ENCODE data around the gene TMEM131L.
"Not testable (repeated sequence)": the region's sequence is repeated elsewhere in the genome, so short reads cannot be mapped to it uniquely, and the experiment has no call there.

TMEM131L gene

DNA sequence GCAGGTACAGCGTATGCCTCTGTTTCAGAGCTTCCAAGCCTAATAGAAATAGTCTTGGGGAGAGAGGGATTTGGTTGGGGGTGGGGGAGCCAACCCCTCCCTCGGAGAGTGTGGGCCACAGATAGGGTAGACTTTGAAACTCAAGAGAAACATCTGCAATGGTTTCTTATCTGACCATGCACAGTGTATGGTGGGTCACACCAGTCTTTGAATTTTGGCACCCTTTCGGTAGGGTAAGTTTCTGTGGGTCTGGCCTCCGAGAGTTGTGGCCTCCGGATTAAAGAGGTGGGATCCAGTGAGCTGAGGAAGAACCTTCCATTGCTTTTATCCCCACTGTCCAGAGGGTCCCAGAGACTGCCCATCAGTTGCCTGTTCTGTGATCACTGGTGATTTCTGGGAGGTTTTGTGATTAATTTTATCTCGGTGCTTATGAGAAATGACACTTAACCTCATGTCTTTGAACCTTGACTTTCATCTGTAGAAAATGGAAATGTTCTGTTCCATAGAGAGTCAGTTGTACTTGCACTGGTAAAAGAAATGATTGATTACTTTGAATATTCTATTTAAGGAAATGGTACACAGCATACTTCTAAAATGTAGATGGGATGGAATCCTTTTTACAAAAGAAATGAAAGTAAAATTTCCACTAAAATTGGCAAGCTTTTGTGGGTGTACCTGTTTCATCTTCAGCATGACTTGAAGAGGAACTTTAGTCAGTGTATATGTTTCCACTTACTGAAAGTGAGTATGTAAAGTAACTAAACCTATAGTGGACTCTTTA lies 62.7 kb downstream of the TMEM131L start:
- no peak for DNase-seq

DNA sequence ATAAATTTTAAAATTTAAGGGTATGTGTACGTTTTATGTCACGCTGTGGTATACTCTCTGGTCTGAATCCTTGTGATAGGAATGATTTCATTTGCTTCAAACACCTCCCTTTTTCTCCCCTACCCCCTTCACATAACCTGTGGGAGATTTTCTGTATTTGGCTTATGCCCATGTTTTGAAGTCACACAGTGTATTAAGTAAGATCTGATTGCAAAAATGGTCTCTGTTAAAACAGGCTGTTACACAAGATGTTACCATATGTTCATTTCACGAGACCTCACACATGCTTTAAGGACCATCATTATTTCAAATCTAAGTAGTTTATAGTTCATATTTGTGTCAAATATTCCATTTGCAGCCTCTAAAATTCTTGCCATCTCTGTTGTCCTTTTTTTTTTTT lies 63.5 kb downstream of the TMEM131L start:
- DNase-seq: peak; percentile 74

DNA sequence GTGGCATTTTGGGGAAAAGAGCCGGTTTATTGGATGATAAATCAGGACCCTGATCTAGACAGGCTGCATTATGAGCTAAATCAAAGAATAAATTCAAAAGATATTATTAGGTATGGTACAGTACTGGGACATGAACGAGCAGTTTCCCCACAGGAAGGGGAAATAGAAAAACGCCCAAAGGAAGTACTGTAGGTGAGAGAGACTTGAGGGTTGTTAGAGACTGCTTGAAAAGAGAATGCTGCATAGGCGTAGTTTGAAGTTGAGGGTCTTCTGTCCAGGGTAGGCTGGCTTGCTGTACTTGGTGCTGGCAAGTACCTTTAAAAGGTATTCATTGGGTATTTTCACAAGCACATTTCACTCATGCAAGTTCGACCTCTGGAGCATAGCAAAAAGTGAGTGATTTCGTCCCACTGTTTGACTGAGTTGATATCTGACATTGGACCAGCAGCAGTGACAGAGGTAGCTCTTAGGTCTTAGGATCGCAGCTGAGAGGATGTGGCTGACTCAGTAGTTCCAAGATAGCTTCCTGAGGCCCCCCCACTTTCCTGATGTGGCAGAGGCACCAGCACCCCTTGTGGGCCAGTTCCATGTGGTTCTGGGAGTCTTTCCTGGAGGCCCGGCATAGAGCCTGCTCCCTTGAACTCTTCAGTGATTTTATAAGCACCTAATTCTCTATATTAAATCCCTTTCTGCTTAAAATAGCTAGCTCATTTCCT lies 64.3 kb downstream of the TMEM131L start:
- DNase-seq: peak; percentile 6

DNA sequence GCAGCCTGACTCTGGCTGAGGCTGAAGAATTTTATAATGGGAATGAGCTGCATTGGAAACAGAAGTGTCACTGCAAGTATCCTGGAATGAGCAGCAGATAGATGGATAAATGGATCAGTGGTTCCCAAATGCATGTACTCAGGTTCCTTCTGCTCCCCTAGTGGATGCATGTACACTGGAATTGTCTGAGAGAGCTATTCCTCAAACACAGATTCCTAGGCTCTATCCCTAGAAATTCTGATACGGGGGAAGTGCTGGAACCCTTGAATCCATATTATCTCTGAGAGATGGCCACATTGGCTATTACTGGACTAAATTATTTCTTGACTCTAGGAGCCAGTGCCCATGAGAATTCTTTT lies 64.8 kb downstream of the TMEM131L start:
- no peak for DNase-seq

DNA sequence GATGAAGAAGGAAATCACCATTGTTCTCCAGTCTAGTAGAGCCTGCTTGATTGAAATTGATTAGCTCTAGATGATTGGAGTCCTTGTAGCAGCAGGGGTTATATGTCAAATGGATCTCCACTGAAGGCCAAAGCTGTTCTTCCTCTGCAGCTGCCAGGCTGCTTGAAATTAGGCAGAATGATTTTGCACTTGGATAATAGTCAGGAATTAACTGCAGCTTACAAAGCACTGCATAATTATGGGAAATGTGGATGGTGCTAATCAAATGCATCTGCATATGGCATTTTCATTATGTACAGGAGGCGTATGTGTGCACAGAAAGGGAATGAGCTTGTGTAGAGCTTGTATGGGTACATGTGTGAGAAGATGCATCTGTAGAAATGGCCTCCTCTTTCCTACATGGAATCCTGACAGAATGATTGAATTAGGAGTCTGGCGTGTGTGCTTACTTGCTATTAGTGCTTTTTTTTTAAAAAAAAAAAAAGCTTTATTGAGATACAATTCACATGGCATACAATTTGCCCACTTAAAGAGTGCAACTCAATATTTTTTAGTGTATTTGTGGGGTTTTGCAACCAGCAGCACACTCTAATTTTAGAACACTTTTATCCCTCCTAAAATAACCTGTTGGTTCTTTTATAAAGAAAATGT lies 65.9 kb downstream of the TMEM131L start:
- DNase-seq: no peak

DNA sequence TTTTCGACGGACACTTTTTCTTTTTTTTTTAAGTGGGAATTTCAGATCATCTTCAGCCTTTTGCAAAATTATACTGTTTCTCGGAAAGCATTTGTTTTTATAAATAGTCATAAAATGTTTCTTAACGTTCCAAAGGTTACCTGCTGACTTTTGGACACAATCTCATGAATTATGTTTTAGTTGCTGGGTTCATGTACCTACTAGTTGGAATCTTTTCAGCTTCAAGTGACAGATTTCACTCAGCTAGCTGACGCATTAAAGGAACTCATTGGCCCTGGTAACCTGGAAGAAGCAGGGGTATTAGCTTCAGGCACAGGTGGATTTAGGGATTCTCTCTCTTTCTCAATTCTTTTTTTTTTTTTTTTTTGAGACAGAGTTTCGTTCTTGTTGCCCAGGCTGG lies 66.5 kb downstream of the TMEM131L start:
- no peak for DNase-seq

DNA sequence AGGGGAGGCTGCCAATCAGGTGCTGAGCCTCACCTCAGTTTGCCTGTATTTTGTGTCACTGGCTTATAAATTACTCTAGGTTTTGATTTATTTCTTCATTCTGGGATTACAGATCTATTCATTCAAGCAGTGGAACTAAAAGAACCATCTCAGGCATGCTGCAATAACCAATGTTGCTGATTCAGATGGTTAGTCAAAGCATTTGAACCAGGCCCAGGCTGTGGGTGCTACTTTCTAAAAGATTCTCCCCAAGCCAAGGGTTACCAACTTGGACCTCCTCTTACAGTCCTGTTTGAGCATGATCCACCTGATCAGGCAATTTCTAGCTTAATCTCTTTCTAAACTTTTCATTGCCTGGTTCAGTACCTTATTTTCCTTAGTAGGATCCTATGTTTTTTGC lies 67.2 kb downstream of the TMEM131L start:
- DNase-seq: no peak

DNA sequence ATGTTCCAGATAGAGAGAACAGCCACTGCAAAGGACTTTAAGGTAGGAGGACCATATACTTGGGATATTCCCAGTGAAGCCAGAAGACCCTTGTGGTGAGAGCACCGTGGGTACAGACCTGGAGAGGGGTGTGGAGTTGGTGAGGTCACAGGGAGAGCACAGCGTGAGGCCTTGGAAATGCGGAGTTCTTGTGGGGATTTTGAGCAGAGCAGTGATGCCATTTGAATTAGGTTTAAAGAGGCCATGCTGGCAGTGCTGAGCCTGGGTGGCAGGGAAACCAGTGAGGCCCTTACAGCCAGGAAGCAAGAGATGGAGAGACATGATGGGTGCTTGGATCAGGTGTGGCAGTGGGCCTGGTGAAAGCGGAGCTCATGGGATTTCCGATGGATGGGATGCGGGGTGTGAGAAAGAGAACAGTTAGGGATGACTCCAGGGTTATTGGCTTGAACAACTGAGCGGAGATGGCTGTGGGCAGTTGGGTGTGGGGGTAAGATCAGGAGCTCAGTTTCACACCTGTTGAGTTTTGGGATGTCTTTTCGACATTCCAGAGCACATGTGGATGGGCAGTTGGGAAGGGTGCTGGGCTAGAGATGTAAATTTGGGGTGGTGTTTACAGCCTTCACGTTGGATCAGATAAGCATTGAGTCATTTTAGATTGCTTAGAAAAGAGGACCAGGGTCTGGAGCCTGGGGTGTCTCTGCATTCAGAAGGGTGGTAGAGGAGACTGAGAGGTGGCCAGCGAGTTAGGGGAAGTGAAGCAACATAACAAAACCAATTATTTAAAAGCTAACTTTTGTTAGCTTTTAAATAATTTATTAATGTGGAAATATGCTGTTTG lies 68.9 kb downstream of the TMEM131L start:
- no peak for DNase-seq

DNA sequence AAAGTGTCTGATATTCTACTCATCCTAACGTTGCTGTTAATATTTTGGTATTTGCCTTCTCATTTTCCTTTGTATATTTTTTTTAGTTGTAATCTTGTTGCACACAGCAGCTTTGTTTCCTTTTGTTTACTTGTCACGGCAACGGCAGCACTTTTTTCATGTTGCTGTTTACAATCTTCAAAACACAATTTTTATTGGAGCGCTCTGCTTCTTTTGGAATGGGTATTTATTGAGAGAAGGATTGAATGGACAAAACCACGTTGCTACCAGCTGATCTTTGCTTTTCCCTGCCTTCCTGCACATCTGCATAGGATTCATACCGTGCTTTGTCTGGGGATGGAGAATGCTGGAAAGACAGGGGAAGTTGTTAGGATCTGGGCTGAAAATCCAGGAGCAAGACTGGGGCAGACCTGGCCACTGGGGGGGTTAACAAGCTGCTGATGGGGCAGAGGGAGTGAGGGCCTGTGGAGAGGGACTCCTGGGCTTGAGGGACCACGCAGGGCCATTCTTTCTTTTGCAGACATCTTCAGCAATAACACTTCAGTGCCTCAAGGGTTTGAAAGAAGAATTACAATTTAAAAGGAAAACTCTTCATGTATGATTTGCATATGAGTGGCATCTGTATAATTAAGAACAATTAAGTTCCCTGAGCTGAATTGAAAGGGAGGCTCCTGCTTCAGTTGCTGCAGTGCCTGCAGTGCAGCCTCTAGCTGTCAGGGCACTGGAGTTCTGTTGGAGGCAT lies 69.8 kb downstream of the TMEM131L start:
- no peak for DNase-seq

DNA sequence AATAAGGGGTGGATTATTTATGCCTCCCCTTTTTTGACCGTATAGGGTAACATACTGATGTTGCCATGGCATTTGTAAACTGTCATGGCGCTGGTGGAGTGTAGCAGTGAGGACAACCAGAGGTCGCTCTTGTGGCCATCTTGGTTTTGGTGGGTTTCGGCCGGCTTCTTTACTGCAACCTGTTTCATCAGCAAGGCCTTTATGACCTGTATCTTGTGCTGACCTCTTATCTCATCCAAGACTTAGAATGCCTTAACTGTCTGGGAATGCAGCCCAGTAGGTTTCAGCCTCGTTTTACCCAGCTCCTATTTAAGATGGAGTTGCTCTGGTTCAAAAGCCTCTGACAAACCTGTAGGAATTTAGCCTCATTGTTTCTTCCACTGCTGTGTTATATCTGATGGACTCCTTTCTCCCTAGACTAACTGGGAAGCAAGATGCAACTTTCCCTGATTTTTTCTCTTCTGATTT lies 71.4 kb downstream of the TMEM131L start:
- no peak for DNase-seq

DNA sequence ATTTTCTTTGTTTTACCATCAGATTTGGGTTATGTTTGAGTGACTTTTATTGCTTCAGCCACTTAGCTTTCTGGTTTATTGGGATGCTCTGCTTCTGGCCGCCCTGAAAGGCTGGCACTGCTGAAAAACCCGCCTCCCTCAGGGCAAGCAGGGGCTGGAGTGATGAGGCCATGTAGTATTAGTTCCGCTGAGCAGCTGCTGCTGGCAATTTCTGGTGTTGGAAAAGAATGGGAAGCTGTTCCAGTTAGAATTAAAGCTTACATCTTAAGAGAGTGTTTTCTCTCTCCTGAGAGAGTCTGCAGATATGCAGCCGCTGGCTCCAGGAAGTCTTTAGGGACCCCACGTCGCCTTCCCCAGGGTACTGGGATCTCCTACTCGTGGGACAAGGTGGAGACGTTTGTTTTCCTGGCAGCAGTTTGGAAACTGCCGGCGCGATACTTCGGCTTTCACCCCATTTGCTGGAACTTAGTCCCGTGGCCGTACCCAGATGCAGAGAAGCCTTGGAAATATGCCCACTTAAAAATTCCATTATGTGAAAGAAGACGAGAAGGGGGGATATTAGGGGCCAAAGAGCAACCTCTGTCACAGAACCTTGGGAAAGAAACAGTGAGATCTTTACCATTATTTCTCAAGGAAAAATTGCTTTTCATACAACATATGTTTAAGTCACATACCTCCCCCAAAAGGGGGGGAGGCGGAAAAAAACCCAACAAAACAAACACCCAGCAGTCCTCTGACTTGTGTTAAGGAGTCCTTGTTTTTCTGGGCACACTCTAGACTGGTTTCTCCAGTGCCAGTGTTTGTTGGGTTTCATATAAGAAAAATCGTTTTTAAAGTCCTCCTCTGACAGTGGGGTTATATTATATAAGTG lies 72.6 kb downstream of the TMEM131L start:
- no peak for DNase-seq

DNA sequence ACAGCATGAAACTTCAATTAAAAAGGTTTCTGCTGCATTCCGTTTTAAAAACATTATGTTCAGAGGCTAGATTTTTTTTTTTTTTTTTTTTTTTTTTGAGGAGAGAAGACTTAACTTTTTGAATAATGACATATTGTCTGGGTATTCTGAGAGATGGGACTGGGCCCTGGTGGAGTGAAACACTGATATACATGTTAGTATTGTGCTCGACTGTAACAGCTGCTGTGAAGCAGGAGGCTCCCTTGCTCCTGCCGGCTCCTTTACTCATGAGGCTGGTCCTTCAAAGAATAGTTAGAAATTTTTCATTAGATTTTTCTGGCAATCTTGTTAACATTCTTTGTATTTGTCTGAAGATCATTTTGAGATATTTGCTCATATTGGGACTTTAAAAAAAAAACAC lies 73.3 kb downstream of the TMEM131L start:
- no peak for DNase-seq

DNA sequence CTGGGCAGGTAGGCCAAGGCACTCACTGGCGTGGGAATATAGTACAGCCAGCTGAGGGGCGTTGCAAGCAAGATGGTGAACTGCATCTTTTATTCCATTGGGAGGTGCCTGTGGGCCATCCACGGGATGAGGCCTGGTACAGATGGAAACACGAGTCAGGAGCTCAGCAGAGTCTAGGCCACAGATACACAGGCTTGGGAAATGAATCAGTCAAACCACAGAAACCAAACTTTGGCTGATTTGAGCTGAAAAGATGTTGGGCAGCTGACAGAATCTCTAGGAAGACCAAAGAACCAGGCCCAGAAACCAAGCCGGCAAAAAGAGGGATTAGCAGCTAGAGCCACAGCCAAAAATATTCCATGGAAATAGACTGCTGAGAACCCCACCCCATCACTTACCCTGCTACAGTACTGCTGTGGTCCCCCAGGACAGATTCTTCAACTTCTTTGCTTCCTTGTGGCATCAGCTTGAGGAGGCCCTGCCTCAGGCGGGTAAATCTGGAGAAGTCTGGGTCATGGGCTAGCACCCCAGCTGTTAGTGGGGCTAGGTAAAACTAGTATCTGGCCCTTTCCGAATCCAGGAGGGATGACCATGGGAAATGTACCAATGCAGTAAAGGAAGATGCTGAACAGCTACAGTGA lies 75.4 kb downstream of the TMEM131L start:
- no peak for DNase-seq

DNA sequence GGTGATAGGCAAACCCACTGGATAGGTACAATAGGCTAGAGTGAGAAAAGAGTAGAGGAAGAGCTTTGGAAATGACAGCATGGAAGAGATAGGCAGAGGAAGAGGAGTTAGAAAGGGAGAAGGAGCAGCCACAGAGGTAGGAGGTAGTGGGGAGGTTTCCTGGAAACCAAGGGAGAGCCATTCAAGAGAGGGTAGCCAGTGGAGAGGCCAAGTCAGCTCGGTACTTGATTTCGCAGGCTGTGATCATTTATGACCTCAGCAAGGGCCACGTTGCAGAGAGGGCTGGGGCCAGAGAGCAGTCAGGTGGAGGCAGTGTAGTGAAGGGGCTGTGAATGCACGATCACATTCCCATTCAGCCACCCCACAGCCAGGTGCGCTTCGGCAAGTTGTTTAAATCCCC lies 76.0 kb downstream of the TMEM131L start:
- no peak for DNase-seq

DNA sequence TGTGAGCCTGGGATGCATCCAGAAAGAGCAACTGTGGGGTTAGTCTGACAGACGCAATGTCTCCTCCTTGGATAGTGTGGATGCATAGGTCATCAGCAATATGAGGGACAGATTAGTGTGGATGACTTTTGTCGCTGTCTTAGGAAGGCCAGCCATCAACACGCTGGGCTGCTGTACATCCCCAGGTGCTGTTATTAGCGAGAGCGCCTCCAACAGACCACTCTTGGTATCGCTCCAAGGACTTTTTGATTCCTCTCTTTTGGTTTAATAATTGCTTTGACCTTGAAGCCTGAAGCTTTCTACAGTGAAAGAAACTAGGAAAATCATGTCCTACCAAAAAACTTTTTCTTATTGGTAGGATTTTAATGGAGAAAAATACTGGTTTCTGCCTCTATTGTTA lies 76.7 kb downstream of the TMEM131L start:
- no peak for DNase-seq

DNA sequence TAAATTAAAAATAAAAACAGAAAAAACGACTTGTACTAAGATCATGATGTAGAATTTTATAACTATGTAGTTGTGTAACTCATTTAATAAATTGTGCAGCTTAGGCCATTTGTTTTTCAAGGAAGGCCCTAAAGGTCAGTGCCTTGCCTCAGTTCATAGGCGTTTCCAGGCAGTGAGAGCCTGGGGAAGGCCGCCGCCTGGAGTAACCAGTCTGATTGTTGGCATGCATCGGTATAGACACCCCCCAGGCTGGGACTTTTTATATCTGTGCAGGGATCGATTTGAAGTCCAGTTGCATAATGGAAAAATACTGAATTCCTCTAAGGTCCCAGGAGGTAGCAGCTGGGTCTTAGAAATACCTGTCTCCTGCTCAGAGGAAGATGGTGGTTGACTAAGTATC lies 77.2 kb downstream of the TMEM131L start:
- no peak for DNase-seq

DNA sequence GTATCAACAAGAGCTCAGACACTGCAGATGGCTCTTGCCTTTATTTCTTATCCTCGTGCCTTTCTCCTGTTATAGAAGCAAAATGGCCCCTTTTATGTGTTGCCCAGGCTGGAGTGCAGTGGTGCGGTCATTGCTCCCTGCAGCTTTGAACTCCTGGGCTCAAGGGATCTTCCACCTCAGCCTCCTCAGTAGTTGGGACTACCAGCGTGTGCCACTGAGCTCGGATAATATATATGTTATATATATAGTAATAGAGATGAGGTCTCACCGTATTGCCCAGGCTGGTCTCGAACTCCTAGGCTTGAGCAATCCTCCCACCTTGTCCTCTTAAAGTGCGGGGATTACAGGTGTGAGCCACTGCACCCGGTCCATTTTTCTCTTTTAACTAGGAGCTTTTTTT lies 79.7 kb downstream of the TMEM131L start:
- no peak for DNase-seq

DNA sequence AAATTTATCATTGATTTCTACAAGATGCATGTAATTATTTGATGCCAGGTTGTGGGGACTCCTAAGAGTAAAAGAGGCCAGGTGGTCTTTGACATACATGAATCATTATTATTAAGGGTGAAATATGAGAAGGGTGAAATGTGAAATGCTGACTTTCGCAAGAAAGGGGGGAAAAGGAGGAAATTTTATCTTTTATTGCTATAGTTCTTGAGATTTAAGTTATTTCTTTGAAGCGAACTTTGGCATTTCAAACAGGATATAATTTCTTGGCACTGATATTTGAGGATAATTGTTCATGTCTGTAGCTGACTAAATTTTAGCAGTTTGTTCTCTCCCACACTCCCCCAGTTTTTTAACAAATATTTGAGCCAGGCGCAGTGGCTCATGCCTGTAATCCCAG lies 80.1 kb downstream of the TMEM131L start:
- no peak for DNase-seq

DNA sequence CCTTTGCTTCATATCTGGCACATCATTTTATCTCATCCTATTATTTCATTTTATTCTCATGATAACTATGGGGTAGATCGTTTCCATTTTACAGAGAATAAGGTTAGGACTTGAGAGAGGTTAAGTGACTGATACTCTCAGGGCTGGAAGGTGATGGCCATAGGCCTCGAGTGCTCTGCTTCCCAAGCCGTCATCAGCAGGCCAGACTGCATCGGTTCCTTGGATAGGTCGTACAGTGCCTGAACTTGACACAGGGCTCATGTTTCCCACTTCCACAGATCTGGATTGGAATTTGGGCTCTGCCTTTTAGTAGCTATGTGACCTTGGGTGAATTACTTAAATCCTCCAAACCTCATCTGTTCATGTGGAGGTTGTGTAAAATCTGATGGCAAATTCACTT lies 81.4 kb downstream of the TMEM131L start:
- no peak for DNase-seq

DNA sequence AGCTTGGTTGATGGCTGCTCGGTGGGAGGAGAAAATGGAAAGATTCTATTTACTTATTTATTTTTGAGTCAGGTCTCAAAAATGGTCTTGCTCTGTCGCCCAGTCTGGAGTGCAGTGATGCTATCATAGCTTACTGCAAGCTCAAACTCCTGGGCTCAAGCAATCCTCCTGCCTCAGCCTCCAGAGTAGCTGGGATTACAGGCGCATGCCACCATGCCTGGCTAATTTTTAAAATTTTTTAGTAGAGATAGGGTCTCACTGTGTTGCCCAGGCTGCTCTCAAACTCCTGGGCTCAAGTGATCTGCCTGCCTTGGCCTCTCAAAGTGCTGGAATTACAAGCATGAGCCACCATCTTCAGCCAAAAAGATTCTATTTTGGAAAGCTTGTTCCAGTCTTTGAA lies 82.7 kb downstream of the TMEM131L start:
- DNase-seq: not testable (repeated sequence)

DNA sequence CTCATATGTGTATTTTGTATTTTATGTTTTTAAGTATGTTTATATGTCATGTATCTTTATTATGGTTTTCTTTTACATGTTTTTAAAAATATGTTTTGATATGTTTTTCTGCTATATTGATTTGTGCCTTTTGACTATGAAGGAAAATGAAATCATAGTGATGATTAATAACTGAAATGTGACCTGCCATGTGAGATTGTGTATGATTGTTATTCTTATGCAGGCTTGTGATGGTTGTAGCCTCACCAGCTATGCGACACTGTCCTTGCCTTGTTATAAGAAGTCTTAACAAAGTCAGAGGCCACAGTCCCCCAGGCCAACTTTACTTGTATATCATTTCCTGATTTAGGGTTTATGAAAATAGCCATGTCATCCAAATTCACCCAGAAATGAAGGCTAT lies 83.2 kb downstream of the TMEM131L start:
- no peak for DNase-seq
